Astrocyte (in vitro differentiated cells and primary cell): ENCODE data around the gene FTO.

Experiments
- CTCF ChIP-seq: IDR thresholded peaks from 2 replicates; pipeline ENCODE4 v1.5.1; 2011; ENCODE audit warnings: low read depth, mild to moderate bottlenecking, inconsistent platforms, low read length, moderate library complexity; ENCODE audit not compliant: insufficient read depth
- EZH2 ChIP-seq: IDR thresholded peaks from 2 replicates; pipeline ENCODE4 v1.6.1; 2012; ENCODE audit warnings: mild to moderate bottlenecking, low read length, inconsistent platforms; ENCODE audit not compliant: insufficient read depth

- TF ChIP-seq CTCF (no peak), EZH2 (no peak)
Measured at GRCh38 chr16:54175552-54176375, 471.8 kb downstream of the FTO start.
